B cell (primary cell): ENCODE measurements around the gene KBTBD12. TPM values are rescaled to one million over a fixed set of nuclear protein-coding genes. Genes with fewer than 3 reads are reported as not detected.

Experiments
- ATAC-seq: fragments of 200-7000 bp; cut with Tn5 transposase; one replicate; pipeline ENCODE4 v1.10.0; 2021; ENCODE audit warnings: low read depth, mild to moderate bottlenecking, moderate number of reproducible peaks, moderate library complexity
- CTCF ChIA-PET: fragments of 350-600 bp; sonication (Branson Sonifier 250); formaldehyde crosslinking; loops from one replicate; lab custom pipeline; 2021; ENCODE audit warnings: antibody characterized with exemption, inconsistent platforms; lab: Charles Lee
- POLR2A ChIA-PET: fragments of 350-600 bp; sonication (Branson Sonifier 250); formaldehyde crosslinking; loops from one replicate; lab custom pipeline; 2021; ENCODE audit warnings: antibody characterized with exemption; lab: Charles Lee
- DNase-seq: peaks from one replicate; pipeline ENCODE4 v3.0.0; 2013
- H2AFZ ChIP-seq: 2 replicates; pipeline ENCODE4 v1.6.1; 2012; ENCODE audit warnings: mild to moderate bottlenecking, low read depth, low read length; ENCODE audit not compliant: insufficient read depth, poor library complexity, severe bottlenecking
- H3K27ac ChIP-seq, 2 donors: 1 replicate in 1 of 2; 2 replicates in 1 of 2; pipeline ENCODE4 v1.5.1; 2012 to 2013; ENCODE audit warnings: low read length in 2 of 2, mild to moderate bottlenecking in 2 of 2, moderate library complexity in 1 of 2
- H3K27me3 ChIP-seq, 4 experiments: fragments of 200-600 bp in 1 of 4; sonication (generic) in 1 of 4; replicated peaks in 1 of 4; 1 replicate in 2 of 4; 2 replicates in 2 of 4; pipeline versions ENCODE4 v1.6.1 to v1.7.0; 2013 to 2016; ENCODE audit warnings: low read length in 3 of 4, mild to moderate bottlenecking in 2 of 4, mixed read lengths in 1 of 4, moderate library complexity in 1 of 4; ENCODE audit not compliant: insufficient read depth in 4 of 4, control insufficient read depth in 3 of 4; ENCODE audit errors: control extremely low read depth in 1 of 4
- H3K36me3 ChIP-seq, 2 experiments: replicated peaks in 1 of 2; 1 replicate in 1 of 2; 2 replicates in 1 of 2; pipeline versions ENCODE4 v1.6.1 to v1.7.1; 2013; ENCODE audit warnings: low read length in 1 of 2; ENCODE audit not compliant: insufficient read depth in 2 of 2, control insufficient read depth in 1 of 2; ENCODE audit errors: control extremely low read depth in 1 of 2, extremely low read depth in 1 of 2
- H3K4me1 ChIP-seq, 2 donors: fragments of 200-600 bp in 1 of 2; sonication (generic) in 1 of 2; 1 replicate in 1 of 2; 2 replicates in 1 of 2; pipeline versions ENCODE4 v1.5.1 to v1.6.1; 2013 to 2017; ENCODE audit warnings: low read length in 2 of 2; ENCODE audit not compliant: control insufficient read depth in 2 of 2, insufficient read depth in 2 of 2
- H3K4me2 ChIP-seq: replicated peaks from 2 replicates; pipeline ENCODE3; 2012; ENCODE audit warnings: mild to moderate bottlenecking, low read depth, low read length; ENCODE audit not compliant: poor library complexity, severe bottlenecking
- H3K4me3 ChIP-seq, 5 experiments: fragments of 200-600 bp in 1 of 5; sonication (generic) in 1 of 5; 1 replicate in 3 of 5; 2 replicates in 2 of 5; pipeline versions ENCODE4 v1.5.1 to v1.7.0; 2011 to 2016; ENCODE audit warnings: low read length in 4 of 5, mild to moderate bottlenecking in 4 of 5, low read depth in 2 of 5, control low read depth in 1 of 5, moderate library complexity in 1 of 5; ENCODE audit not compliant: insufficient read depth in 1 of 5; ENCODE audit errors: control extremely low read depth in 1 of 5, extremely low read depth in 1 of 5
- H3K79me2 ChIP-seq: fragments of 200-600 bp; sonication (generic); one replicate; pipeline ENCODE4 v1.6.0; 2016; ENCODE audit warnings: low read length; ENCODE audit not compliant: control insufficient read depth, insufficient read depth
- H3K9ac ChIP-seq: fragments of 200-600 bp; sonication (generic); 2 replicates; pipeline ENCODE4 v1.6.1; 2017; ENCODE audit warnings: mild to moderate bottlenecking, low read length, moderate library complexity
- H3K9me3 ChIP-seq, 3 donors: one replicate each; pipeline versions ENCODE4 v1.6.1 to v1.7.1; 2013; ENCODE audit warnings: low read length in 2 of 3; ENCODE audit not compliant: control insufficient read depth in 2 of 3, insufficient read depth in 1 of 3; ENCODE audit errors: control extremely low read depth in 1 of 3
- H4K20me1 ChIP-seq: 2 replicates; pipeline ENCODE4 v1.6.0; 2012; ENCODE audit warnings: mild to moderate bottlenecking, low read length; ENCODE audit not compliant: insufficient read depth, control insufficient read depth, poor library complexity, severe bottlenecking
- H3K27ac Mint-ChIP-seq: one replicate; pipeline ENCODE4 v1.8.0; 2021; ENCODE audit warnings: mixed read lengths
- H3K27me3 Mint-ChIP-seq: one replicate; pipeline ENCODE4 v1.8.0; 2021; ENCODE audit warnings: mixed read lengths
- H3K4me1 Mint-ChIP-seq: one replicate; pipeline ENCODE4 v1.8.0; 2021; ENCODE audit warnings: mixed read lengths
- H3K4me3 Mint-ChIP-seq: one replicate; pipeline ENCODE4 v1.8.0; 2021; ENCODE audit warnings: mixed read lengths
- H3K9me3 Mint-ChIP-seq: one replicate; pipeline ENCODE4 v1.8.0; 2022; ENCODE audit warnings: mixed read lengths; ENCODE audit not compliant: insufficient read depth
- EZH2 ChIP-seq: IDR thresholded peaks from 2 replicates; pipeline ENCODE4 v1.6.1; 2012; ENCODE audit warnings: borderline replicate concordance, low read depth, mild to moderate bottlenecking, moderate library complexity, low read length; ENCODE audit not compliant: insufficient read depth, poor library complexity, severe bottlenecking
- WGBS: methylation state at CpG from one replicate; pipeline ENCODE4 v1.1.5; 2013; ENCODE audit warnings: missing lambda C conversion rate; ENCODE audit not compliant: insufficient coverage; 5-methylcytosine and 5-hydroxymethylcytosine counted together
- intact Hi-C: fragments of 100-400 bp; cut with micrococcal nuclease; formaldehyde crosslinking; loops from one replicate; pipeline ENCODE4 v1.10.0; 2022
- polyA plus RNA-seq: library from polyadenylated mRNA; depleted of rRNA; stranded (reverse); fragments of >200 nt; gene quantifications from 2 replicates; pipeline ENCODE4 v1.2.3, GENCODE V29; 2012
- total RNA-seq, 2 donors: library from RNA; stranded (reverse); fragments of 120-200 nt in 1 of 2; gene quantifications; 1 replicate in 1 of 2; 2 replicates in 1 of 2; pipeline versions ENCODE4 v1.2.3 to v1.2.4, GENCODE V29; 2013 to 2022
- TF ChIP-seq, protein P1 (sequence below): fragments of 200-600 bp; IDR thresholded peaks from one replicate; pipeline ENCODE4 v1.8.0; 2022; ENCODE audit warnings: antibody characterized with exemption, mild to moderate bottlenecking

The KBTBD12 gene
- total and polyA plus RNA-seq, 2 donors (not counting 1 experiment from before 2014, with no cell fraction given): 0.22 TPM; not detected in 1

DNA sequence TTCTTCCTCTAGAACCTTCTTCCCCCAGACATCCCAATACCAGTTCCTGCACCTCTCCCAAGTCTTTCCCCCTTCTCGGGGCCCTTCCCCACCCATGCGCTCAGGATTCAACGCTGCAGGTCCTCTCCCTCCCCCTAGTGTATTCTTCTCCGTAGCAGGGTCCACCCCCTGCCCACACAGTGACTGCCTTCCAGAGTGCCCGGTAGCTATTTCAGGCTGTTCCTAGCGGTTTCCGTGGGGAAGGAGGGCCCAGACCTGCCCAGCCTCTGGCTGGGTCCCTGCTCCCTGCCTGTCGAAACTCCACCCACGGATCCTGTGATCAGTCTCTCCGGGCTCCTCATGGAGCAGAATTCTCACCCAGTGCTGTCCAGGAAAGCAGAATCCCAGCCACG is 92.0 kb downstream of the KBTBD12 start:
- WGBS: 46% methylated on average over 10 of the region's 11 CpGs
- peaks cover 5% of the 10 kb centered on the region for H3K27me3 Mint-ChIP-seq
- H3K4me3 Mint-ChIP-seq: no peak overlapping the region
- Histone ChIP-seq H3K9ac (no peak overlapping the region), H3K27me3 (peaks cover 0 to 4% (median 1%) of the 10 kb centered on the region in 4 experiments), H3K36me3 (no peaks in the 10 kb centered on the region), H3K79me2 (no peaks in the 10 kb centered on the region), H2AFZ (no peak overlapping the region), H4K20me1 (no peaks in the 10 kb centered on the region), H3K4me1 (no peaks in the 10 kb centered on the region), H3K9me3 (peaks cover 0 to 4% (median 0%) of the 10 kb centered on the region in 3 donors), H3K27ac (no peak overlapping the region), H3K4me3 (no peak overlapping the region), H3K4me2 (no peak overlapping the region)
- intact Hi-C loops: no loop called here
- ATAC-seq (no peak), DNase-seq (no peak)
- ChIA-PET CTCF (no interaction called here), POLR2A (no interaction called here)
- H3K9me3 Mint-ChIP-seq: no peaks in the 10 kb centered on the region
- no peaks in the 10 kb centered on the region for H3K4me1 Mint-ChIP-seq
- no peak overlapping the region for H3K27ac Mint-ChIP-seq
- no peak for TF ChIP-seq EZH2
- TF ChIP-seq, protein P1, sequence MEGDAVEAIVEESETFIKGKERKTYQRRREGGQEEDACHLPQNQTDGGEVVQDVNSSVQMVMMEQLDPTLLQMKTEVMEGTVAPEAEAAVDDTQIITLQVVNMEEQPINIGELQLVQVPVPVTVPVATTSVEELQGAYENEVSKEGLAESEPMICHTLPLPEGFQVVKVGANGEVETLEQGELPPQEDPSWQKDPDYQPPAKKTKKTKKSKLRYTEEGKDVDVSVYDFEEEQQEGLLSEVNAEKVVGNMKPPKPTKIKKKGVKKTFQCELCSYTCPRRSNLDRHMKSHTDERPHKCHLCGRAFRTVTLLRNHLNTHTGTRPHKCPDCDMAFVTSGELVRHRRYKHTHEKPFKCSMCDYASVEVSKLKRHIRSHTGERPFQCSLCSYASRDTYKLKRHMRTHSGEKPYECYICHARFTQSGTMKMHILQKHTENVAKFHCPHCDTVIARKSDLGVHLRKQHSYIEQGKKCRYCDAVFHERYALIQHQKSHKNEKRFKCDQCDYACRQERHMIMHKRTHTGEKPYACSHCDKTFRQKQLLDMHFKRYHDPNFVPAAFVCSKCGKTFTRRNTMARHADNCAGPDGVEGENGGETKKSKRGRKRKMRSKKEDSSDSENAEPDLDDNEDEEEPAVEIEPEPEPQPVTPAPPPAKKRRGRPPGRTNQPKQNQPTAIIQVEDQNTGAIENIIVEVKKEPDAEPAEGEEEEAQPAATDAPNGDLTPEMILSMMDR: no peak

DNA sequence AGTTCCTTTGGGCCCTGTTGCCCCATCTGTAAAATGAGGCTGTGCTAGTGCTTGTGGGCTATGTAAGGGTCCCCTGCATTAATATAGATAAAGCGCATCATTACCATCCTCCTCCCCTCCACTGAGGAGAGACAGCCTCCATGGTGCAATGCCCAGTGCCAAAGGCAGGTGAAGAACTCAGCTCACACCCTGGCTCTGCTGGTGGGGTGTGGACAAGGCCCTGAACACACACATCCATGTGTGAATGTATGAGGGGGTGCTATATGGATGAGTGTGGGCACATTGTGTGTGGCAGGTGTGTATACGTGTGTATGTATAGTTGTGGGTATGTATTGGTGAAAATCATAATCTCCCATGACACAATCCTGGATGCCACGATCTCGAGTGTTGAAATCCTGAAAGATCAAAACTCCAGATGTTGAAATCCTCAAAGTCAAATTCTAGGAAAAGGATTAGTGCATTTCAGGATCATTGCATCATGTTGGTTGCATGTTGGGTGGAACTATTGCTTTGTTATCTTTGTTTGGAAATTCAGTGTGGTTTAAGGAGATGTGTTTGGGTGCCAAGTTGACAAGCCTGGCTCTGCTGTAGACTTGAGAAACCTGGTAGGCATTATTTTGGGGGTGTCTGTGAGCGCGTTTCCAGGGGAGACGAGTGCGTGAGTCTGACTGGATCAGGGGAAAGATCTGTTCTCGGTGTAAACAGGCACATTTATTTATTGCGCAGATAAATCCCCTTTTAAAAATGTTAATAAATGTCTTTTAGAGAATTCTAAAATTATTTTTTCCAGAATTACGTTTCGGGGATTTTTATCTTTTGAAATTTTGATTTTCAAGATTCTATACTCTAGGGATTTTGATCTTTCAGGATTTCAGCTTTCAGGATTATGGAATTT is 95.2 kb downstream of the KBTBD12 start:
- intact Hi-C loops: no loop called here
- Histone ChIP-seq H3K27ac (no peak overlapping the region), H3K4me2 (no peak overlapping the region), H3K4me1 (no peaks in the 10 kb centered on the region), H3K9ac (no peak overlapping the region), H3K27me3 (no peaks in the 10 kb centered on the region), H3K36me3 (no peaks in the 10 kb centered on the region), H3K4me3 (no peak overlapping the region), H3K9me3 (peaks cover 0 to 4% (median 0%) of the 10 kb centered on the region in 3 donors), H4K20me1 (no peaks in the 10 kb centered on the region), H3K79me2 (no peaks in the 10 kb centered on the region), H2AFZ (no peak overlapping the region)
- Mint-ChIP-seq H3K27ac (no peak overlapping the region), H3K4me1 (no peaks in the 10 kb centered on the region), H3K9me3 (no peaks in the 10 kb centered on the region), H3K4me3 (no peak overlapping the region), H3K27me3 (peaks cover 11% of the 10 kb centered on the region)
- POLR2A ChIA-PET: no interaction called here
- no peak for ATAC-seq
- WGBS: no CpG with 5 or more reads among the region's 12 CpGs
- TF ChIP-seq, protein P1: no peak
- no peak for TF ChIP-seq EZH2
- CTCF ChIA-PET: no interaction called here
- no peak for DNase-seq
